Panc1 (cell line): ENCODE data around the gene MTARC2.

ENCODE experiments used
- CTCF ChIP-seq: fragments of 450-650 bp; IDR thresholded peaks from 2 replicates; pipeline ENCODE4 v1.5.1; 2017; ENCODE audit warnings: mild to moderate bottlenecking
- POLR2AphosphoS5 ChIP-seq: IDR thresholded peaks from 2 replicates; pipeline ENCODE4 v1.6.1; 2012; ENCODE audit warnings: mild to moderate bottlenecking, low read depth, low read length, moderate library complexity

- TF ChIP-seq CTCF = no peak
- TF ChIP-seq POLR2AphosphoS5 = no peak
Measured at GRCh38 chr1:220732621-220733020, 15.5 kb upstream of the MTARC2 start.
